Skeletal muscle satellite cell (primary cell): ENCODE results near the gene ZC3H12C.

Experiments
- H3K27me3 ChIP-seq: 2 replicates; pipeline ENCODE4 v1.7.0; 2013; ENCODE audit warnings: low read length; ENCODE audit not compliant: control insufficient read depth, insufficient read depth
- H3K36me3 ChIP-seq: 2 replicates; pipeline ENCODE4 v1.7.0; 2013; ENCODE audit warnings: mild to moderate bottlenecking, control low read depth, low read length; ENCODE audit not compliant: insufficient read depth
- H3K4me1 ChIP-seq: 2 replicates; pipeline ENCODE4 v1.7.0; 2013; ENCODE audit warnings: low read length; ENCODE audit not compliant: control insufficient read depth, insufficient read depth
- H3K4me2 ChIP-seq: 2 replicates; pipeline ENCODE4 v1.7.0; 2013; ENCODE audit warnings: mild to moderate bottlenecking, low read length
- H3K4me3 ChIP-seq: 2 replicates; pipeline ENCODE4 v1.7.0; 2013; ENCODE audit warnings: low read length
- H3K9ac ChIP-seq: 2 replicates; pipeline ENCODE4 v1.7.0; 2013; ENCODE audit warnings: mild to moderate bottlenecking, low read depth, low read length, moderate library complexity
- H3K9me3 ChIP-seq: replicated peaks from 2 replicates; pipeline ENCODE4 v1.7.0; 2013; ENCODE audit warnings: mild to moderate bottlenecking, control low read depth, low read length

The ZC3H12C gene

GRCh38 chr11:110174645-110175310, 81.6 kb downstream of the ZC3H12C start:
- peaks cover 44% of the 10 kb centered on the region for H3K4me1 ChIP-seq
- no peaks in the 10 kb centered on the region for H3K27me3 ChIP-seq
- no peaks in the 10 kb centered on the region for H3K9me3 ChIP-seq
- peaks cover 6% of the 10 kb centered on the region for H3K36me3 ChIP-seq
- no peak overlapping the region for H3K4me3 ChIP-seq
- no peak overlapping the region for H3K4me2 ChIP-seq
- no peak overlapping the region for H3K9ac ChIP-seq

DNA sequence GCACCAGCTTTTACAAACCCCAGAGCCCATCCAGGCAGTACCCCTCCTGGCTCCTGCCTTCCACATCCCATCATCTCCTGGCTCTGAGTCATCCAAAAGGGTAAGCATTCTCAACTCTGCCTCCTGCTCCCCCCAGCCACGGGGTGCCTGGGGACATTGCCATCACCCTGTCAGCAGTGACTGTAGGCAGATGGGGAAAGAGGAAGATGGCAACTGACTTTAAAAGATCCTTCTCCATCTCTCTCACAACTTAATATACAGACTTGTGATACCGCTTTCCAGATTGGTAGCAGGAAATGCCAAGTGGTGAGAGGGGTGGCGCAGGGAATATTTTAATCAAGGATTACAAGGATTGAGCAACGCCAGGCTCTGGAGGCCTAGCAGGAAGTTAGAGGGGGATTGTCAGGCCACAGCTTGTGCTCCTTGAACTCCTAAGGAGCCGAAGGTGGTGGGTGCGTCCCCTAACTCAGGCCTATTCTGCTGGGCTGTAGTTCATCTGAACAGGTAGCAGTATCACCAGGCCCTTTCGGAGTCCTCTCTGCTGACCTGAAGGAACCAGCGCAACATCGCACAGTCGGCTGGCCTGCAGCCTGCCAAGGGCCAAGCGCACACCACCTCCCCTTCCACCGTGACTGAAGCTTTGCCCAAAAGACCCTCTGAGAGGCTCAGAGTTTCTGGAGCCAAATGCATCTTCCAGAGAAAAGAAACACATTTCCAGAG, 83.3 kb downstream of the ZC3H12C start:
- Histone ChIP-seq H3K9me3 (no peaks in the 10 kb centered on the region), H3K27me3 (no peaks in the 10 kb centered on the region), H3K4me2 (no peak overlapping the region), H3K4me3 (no peak overlapping the region), H3K36me3 (peaks cover 3% of the 10 kb centered on the region), H3K9ac (no peak overlapping the region), H3K4me1 (peaks cover 40% of the 10 kb centered on the region)

DNA sequence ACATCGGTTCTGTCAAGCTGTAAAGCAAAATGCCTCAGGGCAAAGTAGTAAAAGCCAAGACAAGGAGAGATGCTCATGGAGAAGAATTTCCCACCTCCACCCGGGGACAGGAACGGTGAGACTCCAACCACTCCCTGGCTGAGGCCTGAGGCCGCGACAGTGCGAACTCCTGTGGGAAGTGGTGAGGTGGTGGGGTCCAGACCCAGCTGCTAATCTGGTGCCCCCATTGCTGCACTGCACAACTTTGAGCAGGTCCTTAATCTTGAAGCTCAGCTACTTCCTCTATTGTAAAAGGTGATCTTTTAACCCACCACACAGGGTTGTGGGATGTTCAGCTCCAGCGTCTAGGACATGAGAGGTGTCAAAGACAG, 83.9 kb downstream of the ZC3H12C start:
- H3K4me1 ChIP-seq, result peaks cover 41% of the 10 kb centered on the region
- no peak overlapping the region for H3K4me2 ChIP-seq
- H3K9ac ChIP-seq, result no peak overlapping the region
- no peaks in the 10 kb centered on the region for H3K9me3 ChIP-seq
- H3K4me3 ChIP-seq, result no peak overlapping the region
- H3K36me3 ChIP-seq, result peaks cover 3% of the 10 kb centered on the region
- H3K27me3 ChIP-seq, result no peaks in the 10 kb centered on the region

GRCh38 chr11:110179064-110179463, 85.9 kb downstream of the ZC3H12C start:
- Histone ChIP-seq H3K9ac (no peak overlapping the region), H3K4me3 (no peak overlapping the region), H3K9me3 (no peaks in the 10 kb centered on the region), H3K4me2 (no peak overlapping the region), H3K36me3 (no peaks in the 10 kb centered on the region), H3K4me1 (peaks cover 44% of the 10 kb centered on the region), H3K27me3 (no peaks in the 10 kb centered on the region)

DNA sequence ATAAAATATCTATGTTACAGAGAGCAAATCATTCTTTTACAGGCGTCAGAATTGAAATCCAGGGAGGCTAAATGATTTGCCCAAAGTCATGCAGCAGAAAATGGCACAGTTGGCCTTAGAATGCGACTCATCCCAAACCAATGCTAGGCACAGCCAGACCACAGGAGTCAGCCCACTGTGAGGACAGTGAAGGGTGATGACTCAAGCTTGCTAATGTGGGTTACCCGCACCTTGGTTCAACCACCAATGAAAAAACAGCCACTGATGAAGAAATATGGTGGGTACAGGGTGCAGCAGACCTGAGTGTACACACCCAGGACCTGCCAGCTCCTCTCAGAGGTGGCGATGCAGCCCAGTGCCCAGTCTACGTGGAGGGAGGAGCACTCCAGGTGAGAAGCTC, 89.7 kb downstream of the ZC3H12C start:
- no peak overlapping the region for H3K4me3 ChIP-seq
- H3K4me1 ChIP-seq, result peaks cover 57% of the 10 kb centered on the region
- peak overlapping the region; percentile 19 for H3K9ac ChIP-seq
- H3K9me3 ChIP-seq, result no peaks in the 10 kb centered on the region
- H3K27me3 ChIP-seq, result no peaks in the 10 kb centered on the region
- H3K36me3 ChIP-seq, result no peaks in the 10 kb centered on the region
- no peak overlapping the region for H3K4me2 ChIP-seq

DNA sequence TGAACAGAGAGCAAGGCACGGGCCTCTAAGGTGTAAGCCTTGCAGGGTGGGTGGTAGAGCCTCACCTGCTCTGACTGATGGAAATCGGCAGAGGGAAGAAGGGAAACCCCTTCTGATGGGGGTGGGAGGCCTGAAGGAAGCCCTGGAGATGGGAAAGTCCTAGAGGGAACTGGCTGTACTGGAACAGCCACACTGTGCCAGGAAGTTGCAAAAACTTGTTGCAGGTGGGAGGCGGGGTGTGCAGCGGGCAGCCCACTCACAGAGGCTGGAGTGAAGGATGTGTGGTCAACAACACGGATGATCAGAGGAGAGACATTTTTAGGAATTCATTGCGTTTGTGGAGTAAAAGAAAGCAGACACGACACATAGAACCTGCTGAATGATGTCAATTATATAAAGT, 91.3 kb downstream of the ZC3H12C start:
- no peaks in the 10 kb centered on the region for H3K36me3 ChIP-seq
- H3K4me2 ChIP-seq, result peak overlapping the region; percentile 53
- peaks cover 57% of the 10 kb centered on the region for H3K4me1 ChIP-seq
- peak overlapping the region; percentile 4 for H3K4me3 ChIP-seq
- no peaks in the 10 kb centered on the region for H3K9me3 ChIP-seq
- H3K27me3 ChIP-seq, result no peaks in the 10 kb centered on the region
- peak overlapping the region; percentile 68 for H3K9ac ChIP-seq

- Histone ChIP-seq H3K9ac (peak overlapping the region; percentile 73), H3K9me3 (no peaks in the 10 kb centered on the region), H3K4me3 (peak overlapping the region; percentile 12), H3K4me1 (peaks cover 57% of the 10 kb centered on the region), H3K27me3 (no peaks in the 10 kb centered on the region), H3K36me3 (no peaks in the 10 kb centered on the region), H3K4me2 (peak overlapping the region; percentile 53)
These were observed 92.0 kb downstream of the ZC3H12C start for GRCh38 chr11:110185121-110185591.

- Histone ChIP-seq H3K36me3 (no peaks in the 10 kb centered on the region), H3K9ac (peak overlapping the region; percentile 73), H3K4me2 (peak overlapping the region; percentile 53), H3K9me3 (no peaks in the 10 kb centered on the region), H3K27me3 (no peaks in the 10 kb centered on the region), H3K4me1 (peaks cover 57% of the 10 kb centered on the region), H3K4me3 (peak overlapping the region; percentile 12)
These were observed 92.4 kb downstream of the ZC3H12C start for GRCh38 chr11:110185599-110185998.

DNA sequence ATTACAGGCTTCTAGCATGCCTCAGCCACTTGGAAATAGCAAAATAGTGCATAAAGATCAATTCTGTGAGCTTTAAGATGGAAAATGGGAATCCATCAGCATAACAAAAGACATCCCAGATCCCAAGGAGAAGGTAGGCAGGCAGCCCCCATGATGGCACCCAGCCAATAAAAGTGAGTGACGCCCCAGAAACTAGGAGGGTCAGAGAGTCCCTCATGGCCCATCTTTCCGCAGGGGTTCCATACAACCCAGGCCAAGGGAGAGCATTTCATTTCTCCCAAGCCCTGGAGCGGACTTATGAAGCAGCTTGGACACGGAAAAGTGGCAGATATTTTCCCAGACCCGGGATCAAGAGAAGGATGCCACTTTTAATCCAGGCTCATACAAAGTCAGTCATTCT, 93.3 kb downstream of the ZC3H12C start:
- Histone ChIP-seq H3K36me3 (no peaks in the 10 kb centered on the region), H3K27me3 (no peaks in the 10 kb centered on the region), H3K4me2 (no peak overlapping the region), H3K4me1 (peaks cover 57% of the 10 kb centered on the region), H3K9ac (no peak overlapping the region), H3K4me3 (no peak overlapping the region), H3K9me3 (no peaks in the 10 kb centered on the region)

DNA sequence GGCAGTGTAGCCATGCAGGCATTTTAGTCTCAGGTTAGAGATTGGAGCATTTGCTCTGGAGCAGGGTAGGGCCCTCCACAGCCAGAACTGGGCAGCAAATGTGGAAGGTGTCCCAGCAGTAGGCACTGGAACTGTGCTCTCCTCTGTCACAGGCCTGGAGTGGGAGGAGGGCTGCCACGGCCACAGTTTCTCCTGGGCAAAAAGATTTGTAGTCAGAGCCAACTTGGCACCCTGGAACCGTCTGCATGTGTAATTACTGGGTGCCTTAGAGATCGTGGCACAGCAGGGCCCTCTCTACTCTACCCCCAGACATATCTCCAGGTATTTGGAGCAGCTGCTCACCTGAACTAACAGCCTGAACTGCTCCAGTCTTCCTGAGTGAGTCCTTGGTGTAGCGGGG, 93.7 kb downstream of the ZC3H12C start:
- Histone ChIP-seq H3K4me3 (no peak overlapping the region), H3K27me3 (no peaks in the 10 kb centered on the region), H3K9me3 (no peaks in the 10 kb centered on the region), H3K4me2 (no peak overlapping the region), H3K9ac (no peak overlapping the region), H3K4me1 (peaks cover 56% of the 10 kb centered on the region), H3K36me3 (no peaks in the 10 kb centered on the region)

GRCh38 chr11:110187731-110188130, 94.5 kb downstream of the ZC3H12C start:
- Histone ChIP-seq H3K27me3 (no peaks in the 10 kb centered on the region), H3K4me2 (no peak overlapping the region), H3K9me3 (no peaks in the 10 kb centered on the region), H3K4me1 (peaks cover 48% of the 10 kb centered on the region), H3K4me3 (no peak overlapping the region), H3K9ac (no peak overlapping the region), H3K36me3 (no peaks in the 10 kb centered on the region)

- Histone ChIP-seq H3K36me3 (no peaks in the 10 kb centered on the region), H3K9ac (no peak overlapping the region), H3K4me3 (no peak overlapping the region), H3K9me3 (no peaks in the 10 kb centered on the region), H3K4me1 (peaks cover 43% of the 10 kb centered on the region), H3K27me3 (no peaks in the 10 kb centered on the region), H3K4me2 (no peak overlapping the region)
These were observed 97.7 kb downstream of the ZC3H12C start for GRCh38 chr11:110190885-110191284.
